HepG2 (cell line): ENCODE results near the gene GABARAPL2. TPM values are rescaled to one million over a fixed set of nuclear protein-coding genes. Genes with fewer than 3 reads are reported as not detected.

Experiments used
- DNMT1 ChIP-seq: sonication (generic); formaldehyde crosslinking; IDR thresholded peaks from 2 replicates; pipeline ENCODE4 v1.5.1; 2020; ENCODE audit warnings: mild to moderate bottlenecking, missing genetic modification reagents
- LCORL ChIP-seq, 2 experiments: fragments of 450-650 bp in 1 of 2; sonication (generic) in 1 of 2; formaldehyde crosslinking in 1 of 2; IDR thresholded peaks; 2 replicates each; pipeline versions ENCODE4 v1.5.0 to v1.6.1; 2017 to 2020; ENCODE audit warnings: antibody characterized with exemption in 1 of 2, missing genetic modification reagents in 1 of 2
- MLXIP ChIP-seq: sonication (generic); formaldehyde crosslinking; IDR thresholded peaks from 2 replicates; pipeline ENCODE4 v1.9.0; 2021; ENCODE audit warnings: missing genetic modification reagents, borderline replicate concordance
- NFYC ChIP-seq: IDR thresholded peaks from 2 replicates; pipeline ENCODE4 v1.6.1; 2016; ENCODE audit warnings: missing genetic modification reagents, missing compliant biosample characterization
- SP5 ChIP-seq: IDR thresholded peaks from 2 replicates; pipeline ENCODE4 v1.6.1; 2016; ENCODE audit warnings: low read depth, borderline replicate concordance
- TBX2 ChIP-seq: sonication (generic); formaldehyde crosslinking; IDR thresholded peaks from 2 replicates; pipeline ENCODE4 v1.5.0; 2020; ENCODE audit warnings: missing genetic modification reagents, mild to moderate bottlenecking, borderline replicate concordance
- TOPORS ChIP-seq: sonication (generic); formaldehyde crosslinking; IDR thresholded peaks from 2 replicates; pipeline ENCODE4 v1.8.0; 2023; ENCODE audit warnings: mild to moderate bottlenecking, missing genetic modification reagents
- ZFP82 ChIP-seq: sonication (generic); formaldehyde crosslinking; IDR thresholded peaks from 2 replicates; pipeline ENCODE4 v1.5.1; 2020; ENCODE audit warnings: mild to moderate bottlenecking, missing genetic modification reagents, borderline replicate concordance
- ZNF207 ChIP-seq: fragments of 450-650 bp; IDR thresholded peaks from 2 replicates; pipeline ENCODE4 v1.6.1; 2016; ENCODE audit warnings: antibody characterized with exemption, borderline replicate concordance
- ZNF383 ChIP-seq: sonication (generic); formaldehyde crosslinking; IDR thresholded peaks from 2 replicates; pipeline ENCODE4 v1.4.0; 2020; ENCODE audit warnings: missing genetic modification reagents, mild to moderate bottlenecking, borderline replicate concordance
- ZNF646 ChIP-seq: sonication (generic); formaldehyde crosslinking; IDR thresholded peaks from 2 replicates; pipeline ENCODE4 v1.9.0; 2021; ENCODE audit warnings: mild to moderate bottlenecking, missing genetic modification reagents
- ZNF703 ChIP-seq: sonication (generic); formaldehyde crosslinking; IDR thresholded peaks from 2 replicates; pipeline ENCODE4 v1.5.1; 2020; ENCODE audit warnings: missing genetic modification reagents, mild to moderate bottlenecking, moderate library complexity, borderline replicate concordance
- ZNF777 ChIP-seq: sonication (generic); formaldehyde crosslinking; IDR thresholded peaks from 2 replicates; pipeline ENCODE4 v1.4.0; 2020; ENCODE audit warnings: missing genetic modification reagents
- ZSCAN9 ChIP-seq: IDR thresholded peaks from 2 replicates; pipeline ENCODE4 v1.6.1; 2016; ENCODE audit warnings: borderline replicate concordance
- polyA plus RNA-seq, 8 experiments: library from polyadenylated mRNA; depleted of rRNA in 3 of 8; stranded (reverse) in 7 of 8; unstranded in 1 of 8; fragments of >200 nt; fragmentation: Illumina TruSeq in 4 of 8; extraction: Trizol in 4 of 8; gene quantifications; 2 replicates each; pipeline versions ENCODE4 v1.2.1 to v1.2.3, GENCODE V29; 2011 to 2016; ENCODE audit warnings: low read depth in 4 of 8, missing spikeins in 1 of 8, mixed read lengths in 1 of 8; ENCODE audit not compliant: insufficient read depth in 1 of 8
- total RNA-seq, 5 experiments: library from RNA; depleted of rRNA; stranded (reverse); fragments of >200 nt; fragmentation: Illumina TruSeq; extraction: Trizol; gene quantifications; 2 replicates each; pipeline ENCODE4 v1.2.3, GENCODE V29; 2016; ENCODE audit warnings: low read depth in 1 of 5
- TF ChIP-seq, protein P1 (sequence below): sonication (generic); formaldehyde crosslinking; IDR thresholded peaks from 2 replicates; pipeline ENCODE4 v1.4.0; 2020; ENCODE audit warnings: missing genetic modification reagents, mild to moderate bottlenecking, borderline replicate concordance

GABARAPL2 gene
- total and polyA plus RNA-seq, 2 of the 13 experiments (the other 11 are each of a cell fraction or from before 2014, with no cell fraction given): 76.4 to 83.0 TPM

GRCh38 chr16:75622761-75623605 is 56.8 kb downstream of the GABARAPL2 start, which contains the start of gene ADAT1 (continued):
- TF ChIP-seq ZNF646 (CRISPR knock-in tag) (no peak), TBX2 (CRISPR knock-in tag) (peak; percentile 80), ZNF207 (no peak), ZNF703 (CRISPR knock-in tag) (peak; percentile 30; the same call in 1 of the 2 replicates), ZNF777 (CRISPR knock-in tag) (peak; percentile 55), TOPORS (CRISPR knock-in tag) (no peak), ZSCAN9 (CRISPR knock-in tag) (peak; percentile 64; the same call in 1 of the 2 replicates), ZNF383 (CRISPR knock-in tag) (no peak; the same call in 1 of the 2 replicates), MLXIP (CRISPR knock-in tag) (no peak), NFYC (CRISPR knock-in tag) (no peak), DNMT1 (CRISPR knock-in tag) (no peak), ZFP82 (no peak), LCORL (IDR thresholded peaks at IDR 0.05) (no peak), LCORL (CRISPR knock-in tag; IDR thresholded peaks at IDR 0.05) (no peak), SP5 (CRISPR knock-in tag) (no peak)
- TF ChIP-seq, protein P1, sequence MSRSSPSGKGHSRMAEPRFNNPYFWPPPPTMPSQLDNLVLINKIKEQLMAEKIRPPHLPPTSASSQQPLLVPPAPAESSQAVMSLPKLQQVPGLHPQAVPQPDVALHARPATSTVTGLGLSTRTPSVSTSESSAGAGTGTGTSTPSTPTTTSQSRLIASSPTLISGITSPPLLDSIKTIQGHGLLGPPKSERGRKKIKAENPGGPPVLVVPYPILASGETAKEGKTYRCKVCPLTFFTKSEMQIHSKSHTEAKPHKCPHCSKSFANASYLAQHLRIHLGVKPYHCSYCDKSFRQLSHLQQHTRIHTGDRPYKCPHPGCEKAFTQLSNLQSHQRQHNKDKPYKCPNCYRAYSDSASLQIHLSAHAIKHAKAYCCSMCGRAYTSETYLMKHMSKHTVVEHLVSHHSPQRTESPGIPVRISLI (CRISPR knock-in tag): no peak
